Measurements from ENCODE around the gene FREY1.

FREY1 gene

DNA sequence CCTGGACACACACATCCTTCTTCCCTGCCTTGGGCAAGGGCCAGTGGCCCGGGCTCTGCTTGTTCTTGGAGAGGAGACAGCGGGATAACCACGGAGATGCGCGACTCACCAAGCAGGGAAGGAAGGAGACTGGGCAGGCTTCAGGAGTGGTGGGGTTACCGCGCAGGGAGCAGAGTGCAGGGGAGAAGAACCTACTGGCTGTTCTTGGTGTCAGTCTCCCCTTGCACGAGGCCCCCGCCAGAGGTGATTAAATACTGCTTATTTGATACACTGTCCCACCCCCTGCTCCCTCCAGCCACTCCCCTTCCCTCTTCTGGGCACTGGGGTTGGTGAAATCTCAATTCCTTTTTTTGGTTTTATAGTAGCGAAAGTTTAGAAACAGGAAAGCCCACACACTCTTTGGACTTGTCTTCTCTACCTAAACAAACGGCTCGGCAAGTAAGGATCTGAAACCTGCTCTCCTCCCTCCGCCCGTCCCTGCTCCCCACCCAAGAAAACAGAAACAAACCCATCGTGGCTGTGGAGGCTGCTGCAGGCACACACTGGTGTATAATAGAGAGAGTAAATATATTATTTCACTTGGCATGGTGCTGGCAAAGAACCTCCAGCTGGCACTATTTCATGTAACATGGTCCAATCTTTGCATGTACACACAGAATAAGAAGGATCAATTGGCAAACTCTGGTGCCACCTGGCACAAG, 26.2 kb upstream of the FREY1 start:
- peak overlapping the region; percentile 72 for H3K27ac ChIP-seq
- TF ChIP-seq, protein P1, sequence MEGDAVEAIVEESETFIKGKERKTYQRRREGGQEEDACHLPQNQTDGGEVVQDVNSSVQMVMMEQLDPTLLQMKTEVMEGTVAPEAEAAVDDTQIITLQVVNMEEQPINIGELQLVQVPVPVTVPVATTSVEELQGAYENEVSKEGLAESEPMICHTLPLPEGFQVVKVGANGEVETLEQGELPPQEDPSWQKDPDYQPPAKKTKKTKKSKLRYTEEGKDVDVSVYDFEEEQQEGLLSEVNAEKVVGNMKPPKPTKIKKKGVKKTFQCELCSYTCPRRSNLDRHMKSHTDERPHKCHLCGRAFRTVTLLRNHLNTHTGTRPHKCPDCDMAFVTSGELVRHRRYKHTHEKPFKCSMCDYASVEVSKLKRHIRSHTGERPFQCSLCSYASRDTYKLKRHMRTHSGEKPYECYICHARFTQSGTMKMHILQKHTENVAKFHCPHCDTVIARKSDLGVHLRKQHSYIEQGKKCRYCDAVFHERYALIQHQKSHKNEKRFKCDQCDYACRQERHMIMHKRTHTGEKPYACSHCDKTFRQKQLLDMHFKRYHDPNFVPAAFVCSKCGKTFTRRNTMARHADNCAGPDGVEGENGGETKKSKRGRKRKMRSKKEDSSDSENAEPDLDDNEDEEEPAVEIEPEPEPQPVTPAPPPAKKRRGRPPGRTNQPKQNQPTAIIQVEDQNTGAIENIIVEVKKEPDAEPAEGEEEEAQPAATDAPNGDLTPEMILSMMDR (conservative IDR thresholded peaks at IDR 0.05): no peak

- H3K27ac ChIP-seq: peak overlapping the region; percentile 72
- TF ChIP-seq, protein P1 (conservative IDR thresholded peaks at IDR 0.05): no peak
Observed at GRCh38 chr11:45932217-45932616, 25.1 kb upstream of the FREY1 start.

DNA sequence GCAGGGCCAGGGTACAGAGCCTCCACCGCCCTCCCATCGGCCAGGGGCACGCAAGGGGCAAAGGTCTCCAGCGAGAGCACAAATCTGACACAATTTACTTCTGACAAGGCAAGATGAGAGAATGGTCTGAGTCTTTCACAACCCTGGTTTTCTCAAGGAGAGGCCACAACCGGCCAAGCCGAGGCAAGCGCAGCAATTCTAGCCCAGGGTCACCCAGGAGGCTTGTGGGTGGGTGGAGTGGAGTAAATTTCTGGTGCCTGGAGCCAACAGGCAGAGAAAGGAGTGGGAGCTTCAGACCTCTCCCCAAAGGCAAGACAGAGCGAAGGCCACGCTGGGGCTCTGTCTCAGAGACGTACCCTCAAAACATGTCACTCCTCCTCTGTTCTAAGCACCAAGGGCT, 24.7 kb upstream of the FREY1 start:
- peak overlapping the region; percentile 72 for H3K27ac ChIP-seq
- TF ChIP-seq, protein P1 (conservative IDR thresholded peaks at IDR 0.05): no peak

DNA sequence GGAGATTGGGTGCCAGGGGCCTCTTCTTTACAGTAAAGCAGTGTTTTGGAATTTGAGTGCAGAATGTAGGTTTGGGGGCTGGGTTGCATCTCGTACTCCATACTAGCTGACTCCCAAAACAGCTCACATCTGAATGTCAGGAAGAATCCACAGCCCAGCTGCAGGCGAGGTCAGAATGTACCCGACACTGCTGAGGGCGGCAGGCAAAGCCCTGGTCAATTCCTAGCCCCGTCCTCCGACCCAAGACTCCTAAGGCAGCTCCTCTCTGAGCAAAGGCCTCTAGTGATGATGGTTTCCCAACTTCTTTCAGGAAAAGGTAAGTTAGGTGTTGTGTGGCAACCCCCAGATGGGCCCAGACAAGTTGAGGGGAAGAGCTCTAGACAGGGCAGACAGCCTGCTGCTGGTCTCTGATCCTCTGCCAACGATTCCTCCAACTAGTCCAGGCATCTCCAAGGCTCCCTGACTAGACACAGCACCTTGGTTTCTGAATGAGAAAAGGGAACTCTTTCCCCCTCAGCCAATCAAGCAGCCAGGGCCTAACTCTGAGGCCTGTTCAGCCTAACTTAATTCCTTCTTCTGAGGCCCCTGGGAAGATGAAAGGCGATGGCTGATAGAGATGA, 24.0 kb upstream of the FREY1 start:
- H3K27ac ChIP-seq: peak overlapping the region; percentile 24; the same call in 1 of the 2 replicates
- TF ChIP-seq, protein P1 (conservative IDR thresholded peaks at IDR 0.05): no peak

DNA sequence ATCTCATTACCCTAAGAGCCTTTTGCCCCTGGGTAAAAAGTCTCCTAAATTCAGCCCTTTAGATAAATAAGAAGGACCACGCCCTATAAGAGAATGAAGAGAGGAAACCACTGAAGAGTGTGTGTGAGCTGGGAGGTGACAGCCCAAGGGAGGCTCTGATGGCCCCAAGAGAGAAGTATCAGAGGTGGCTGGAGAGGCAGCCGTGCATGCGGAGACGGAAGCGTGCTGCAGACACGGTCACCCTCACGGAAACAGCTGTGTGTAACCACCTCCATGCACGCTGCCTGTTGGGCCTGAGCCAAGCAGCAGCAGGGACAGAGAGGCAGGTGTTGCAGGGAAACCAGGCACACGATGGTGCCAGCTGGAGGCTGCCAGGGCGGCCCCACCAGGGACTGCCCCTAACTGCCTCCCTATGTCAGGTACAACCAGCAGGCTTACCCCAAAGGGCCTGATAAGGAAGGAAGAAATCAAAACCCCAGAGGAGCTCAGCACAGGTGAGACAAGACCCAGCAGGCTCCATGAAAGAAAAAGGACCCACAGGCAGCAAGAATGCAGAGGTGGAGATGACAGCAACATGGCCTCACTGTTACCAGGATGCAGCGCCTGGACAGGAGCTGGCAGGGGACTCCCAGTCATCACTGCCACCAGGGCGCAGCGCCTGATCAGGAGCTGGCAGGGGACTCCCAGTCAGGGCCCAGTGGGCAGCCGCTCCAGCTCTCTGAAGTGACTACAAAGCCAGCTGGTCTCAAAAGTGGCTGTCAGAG, 23.1 kb upstream of the FREY1 start:
- peak overlapping the region; percentile 24 for H3K27ac ChIP-seq
- TF ChIP-seq, protein P1 (conservative IDR thresholded peaks at IDR 0.05): no peak

DNA sequence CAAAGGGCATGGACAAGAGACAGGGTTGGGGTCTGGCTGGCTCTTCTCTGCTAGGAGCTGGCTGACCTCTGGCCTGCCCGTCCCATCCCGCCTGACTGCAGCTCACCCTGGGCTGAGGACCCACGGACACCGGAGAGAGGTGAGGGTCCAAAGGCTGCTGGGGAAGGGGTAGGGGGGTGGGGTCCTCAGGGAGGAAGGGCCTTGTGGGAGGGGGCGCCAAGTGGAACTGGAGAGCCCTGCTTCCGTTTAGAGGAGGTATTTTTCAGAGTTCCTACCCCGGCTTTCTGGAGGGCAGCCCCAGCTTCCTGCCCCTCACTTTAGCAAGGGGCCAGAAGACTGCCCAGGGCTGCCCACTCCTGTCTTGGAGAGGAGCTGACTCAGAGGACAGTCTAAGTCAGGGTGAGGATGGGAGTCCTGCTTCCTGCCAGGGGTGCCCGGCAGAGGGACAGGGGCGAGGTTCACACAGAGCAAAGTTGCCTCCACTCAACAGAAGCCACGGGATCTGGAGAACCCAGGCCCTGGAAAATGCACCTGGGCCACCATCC, 22.5 kb upstream of the FREY1 start:
- H3K27ac ChIP-seq: peak overlapping the region; percentile 24
- TF ChIP-seq, protein P1 (conservative IDR thresholded peaks at IDR 0.05): no peak
